H1 (cell line): Measurements from ENCODE around the gene BCAS1. TPM values are rescaled to one million over a fixed set of nuclear protein-coding genes. Genes with fewer than 3 reads are reported as not detected.
A peak's percentile ranks its signal among the peaks of the same experiment; 100 is the strongest.

Experiments
- CTCF ChIA-PET: fragments of 300-600 bp; sonication (Branson Sonifier 250); formaldehyde crosslinking; loops from one replicate; lab custom pipeline; 2021; ENCODE audit not compliant: partially characterized antibody; lab: Charles Lee
- POLR2A ChIA-PET: fragments of 300-600 bp; sonication (Branson Sonifier 250); formaldehyde crosslinking; loops from one replicate; lab custom pipeline; 2021; ENCODE audit warnings: inconsistent platforms; ENCODE audit not compliant: partially characterized antibody; lab: Charles Lee
- DNase-seq, 2 experiments: peaks; one replicate each; pipeline versions ENCODE4 v3.0.0 to v3.0.0-alpha.2; 2010 to 2022; ENCODE audit warnings: low spot score in 2 of 2, low read depth in 1 of 2, mixed read lengths in 1 of 2
- FAIRE-seq: peaks from 2 replicates; lab custom pipeline; 2011; peaks lifted over from hg19 to GRCh38; lab: Jason Lieb, UNC
- H2AFZ ChIP-seq: 2 replicates; pipeline ENCODE4 v1.8.1; 2012; ENCODE audit warnings: low read length, inconsistent platforms
- H2AK5ac ChIP-seq: 2 replicates; pipeline ENCODE4 v1.6.1; 2013; ENCODE audit warnings: low read depth, low read length
- H2BK120ac ChIP-seq: replicated peaks from 2 replicates; pipeline ENCODE3; 2013; ENCODE audit warnings: low read depth, low read length, inconsistent platforms
- H2BK12ac ChIP-seq: 2 replicates; pipeline ENCODE4 v1.6.1; 2013; ENCODE audit warnings: low read depth, low read length
- H2BK15ac ChIP-seq: 2 replicates; pipeline ENCODE4 v1.6.1; 2013; ENCODE audit warnings: low read length
- H2BK20ac ChIP-seq: 2 replicates; pipeline ENCODE4 v1.6.1; 2013; ENCODE audit warnings: low read length
- H2BK5ac ChIP-seq: 2 replicates; pipeline ENCODE4 v1.6.1; 2013; ENCODE audit warnings: low read depth, low read length
- H3K14ac ChIP-seq: 2 replicates; pipeline ENCODE4 v1.6.1; 2013; ENCODE audit warnings: inconsistent platforms; ENCODE audit not compliant: insufficient read length
- H3K18ac ChIP-seq: 2 replicates; pipeline ENCODE4 v1.6.1; 2013; ENCODE audit warnings: low read length; ENCODE audit errors: extremely low read depth
- H3K23ac ChIP-seq: 2 replicates; pipeline ENCODE4 v1.6.1; 2013; ENCODE audit warnings: inconsistent platforms; ENCODE audit not compliant: insufficient read length
- H3K23me2 ChIP-seq: 2 replicates; pipeline ENCODE4 v1.6.1; 2013; ENCODE audit warnings: low read depth, low read length
- H3K27ac ChIP-seq: 2 replicates; pipeline ENCODE4 v1.6.1; 2011; ENCODE audit warnings: low read depth, low read length, inconsistent platforms
- H3K27me3 ChIP-seq, 4 experiments: replicated peaks in 1 of 4; 1 replicate in 1 of 4; 2 replicates in 3 of 4; pipeline versions ENCODE4 v1.6.1 to v1.8.1; 2011 to 2013; ENCODE audit warnings: low read length in 3 of 4, mild to moderate bottlenecking in 3 of 4, inconsistent platforms in 2 of 4, mixed read lengths in 2 of 4, moderate library complexity in 1 of 4; ENCODE audit not compliant: control insufficient read depth in 3 of 4, insufficient read depth in 3 of 4; ENCODE audit errors: extremely low read depth in 1 of 4
- H3K36me3 ChIP-seq, 4 experiments: 2 replicates each; pipeline versions ENCODE4 v1.6.1 to v1.8.1; 2011 to 2013; ENCODE audit warnings: mild to moderate bottlenecking in 4 of 4, low read length in 3 of 4, moderate library complexity in 2 of 4, control low read depth in 1 of 4, inconsistent platforms in 1 of 4; ENCODE audit not compliant: insufficient read depth in 4 of 4, control insufficient read depth in 2 of 4
- H3K4ac ChIP-seq: replicated peaks from 2 replicates; pipeline ENCODE3; 2013; ENCODE audit warnings: low read length, low read depth, mixed read lengths, inconsistent platforms; ENCODE audit not compliant: insufficient read length
- H3K4me1 ChIP-seq, 4 experiments: replicated peaks in 1 of 4; 1 replicate in 1 of 4; 2 replicates in 3 of 4; pipeline versions ENCODE4 v1.6.1 to v1.8.1; 2011 to 2013; ENCODE audit warnings: low read length in 3 of 4, inconsistent platforms in 2 of 4, mixed read lengths in 1 of 4; ENCODE audit not compliant: insufficient read depth in 4 of 4, control insufficient read depth in 3 of 4
- H3K4me2 ChIP-seq, 2 experiments: 2 replicates each; pipeline versions ENCODE4 v1.6.1 to v1.8.1; 2011 to 2013; ENCODE audit warnings: low read depth in 2 of 2, low read length in 2 of 2, control low read depth in 1 of 2, inconsistent platforms in 1 of 2, mild to moderate bottlenecking in 1 of 2; ENCODE audit not compliant: insufficient read depth in 1 of 2
- H3K4me3 ChIP-seq, 4 experiments: fragments of 200-600, 300-600 bp in 1 of 4; sonication (generic), shearing (Covaris generic), sonication (Bioruptor Twin) in 1 of 4; 2 replicates each; pipeline versions ENCODE4 v1.5.1 to v1.8.1; 2011 to 2016; ENCODE audit warnings: low read length in 4 of 4, low read depth in 3 of 4, control low read depth in 2 of 4, inconsistent platforms in 2 of 4, mild to moderate bottlenecking in 2 of 4, mixed read lengths in 1 of 4, moderate library complexity in 1 of 4; ENCODE audit not compliant: insufficient read depth in 2 of 4; ENCODE audit errors: extremely low read depth in 1 of 4
- H3K56ac ChIP-seq: replicated peaks from 2 replicates; pipeline ENCODE3; 2013; ENCODE audit warnings: low read depth, mild to moderate bottlenecking, mixed read lengths, low read length, inconsistent platforms; ENCODE audit not compliant: insufficient read length
- H3K79me1 ChIP-seq: 2 replicates; pipeline ENCODE4 v1.6.1; 2013; ENCODE audit warnings: low read depth, low read length, control low read depth
- H3K79me2 ChIP-seq, 2 experiments: 2 replicates each; pipeline versions ENCODE4 v1.6.1 to v1.8.1; 2012 to 2013; ENCODE audit warnings: low read length in 2 of 2, mild to moderate bottlenecking in 2 of 2, inconsistent platforms in 1 of 2; ENCODE audit not compliant: insufficient read depth in 2 of 2, control insufficient read depth in 1 of 2
- H3K9ac ChIP-seq, 4 experiments: replicated peaks in 1 of 4; 1 replicate in 1 of 4; 2 replicates in 3 of 4; pipeline versions ENCODE4 v1.6.1 to v1.8.1; 2011 to 2013; ENCODE audit warnings: low read depth in 3 of 4, low read length in 3 of 4, control low read depth in 2 of 4, mild to moderate bottlenecking in 2 of 4, moderate library complexity in 2 of 4, inconsistent platforms in 1 of 4; ENCODE audit errors: extremely low read depth in 1 of 4
- H3K9me3 ChIP-seq, 2 experiments: 2 replicates each; pipeline versions ENCODE4 v1.6.1 to v1.8.1; 2012 to 2013; ENCODE audit warnings: mild to moderate bottlenecking in 2 of 2, moderate library complexity in 2 of 2, control low read depth in 1 of 2, inconsistent platforms in 1 of 2, low read depth in 1 of 2, low read length in 1 of 2, mixed read lengths in 1 of 2; ENCODE audit not compliant: insufficient read depth in 2 of 2
- H4K20me1 ChIP-seq, 2 experiments: replicated peaks in 1 of 2; 2 replicates each; pipeline versions ENCODE3 to v1.8.1; 2011 to 2013; ENCODE audit warnings: inconsistent platforms in 2 of 2, low read length in 2 of 2, mild to moderate bottlenecking in 1 of 2; ENCODE audit not compliant: insufficient read depth in 2 of 2, control insufficient read depth in 1 of 2
- H4K5ac ChIP-seq: 2 replicates; pipeline ENCODE4 v1.6.1; 2013; ENCODE audit warnings: low read length, low read depth, mixed read lengths, inconsistent platforms; ENCODE audit not compliant: insufficient read length
- H4K8ac ChIP-seq: 2 replicates; pipeline ENCODE4 v1.8.0; 2013; ENCODE audit warnings: mild to moderate bottlenecking, moderate library complexity, low read length, inconsistent platforms; ENCODE audit not compliant: insufficient read depth; ENCODE audit errors: extremely low read depth
- H4K91ac ChIP-seq: replicated peaks from 2 replicates; pipeline ENCODE3; 2013; ENCODE audit warnings: low read length, mixed read lengths, inconsistent platforms; ENCODE audit not compliant: insufficient read length
- FOSL1 ChIP-seq: IDR thresholded peaks from 2 replicates; pipeline ENCODE4 v1.6.1; 2011; ENCODE audit warnings: mild to moderate bottlenecking, low read depth, low read length, moderate library complexity; ENCODE audit not compliant: insufficient read depth
- WGBS, 2 experiments: shearing (Covaris generic) in 1 of 2; methylation state at CpG; one replicate each; pipeline versions ENCODE4 v1.1.6 to v1.1.7; 2013 to 2015; ENCODE audit warnings: low lambda C conversion rate in 2 of 2, mixed read lengths in 2 of 2, inconsistent platforms in 1 of 2, low coverage in 1 of 2, missing lambda C conversion rate in 1 of 2; ENCODE audit not compliant: insufficient replicate concordance in 2 of 2, insufficient coverage in 1 of 2, insufficient read length in 1 of 2; ENCODE audit errors: extremely low coverage in 1 of 2, missing lambda C conversion rate in 1 of 2; 5-methylcytosine and 5-hydroxymethylcytosine counted together
- polyA plus RNA-seq, 7 experiments: library from polyadenylated mRNA; depleted of rRNA in 3 of 7; stranded (reverse) in 5 of 7; unstranded in 2 of 7; fragments of >200 nt in 5 of 7; fragments of 200-250 nt in 2 of 7; gene quantifications; 1 replicate in 5 of 7; 2 replicates in 1 of 7; 4 replicates in 1 of 7; pipeline versions ENCODE4 v1.2.1 to v1.2.3, GENCODE V29; 2011 to 2013; ENCODE audit warnings: missing spikeins in 2 of 7, mixed read lengths in 2 of 7
- total RNA-seq: library from RNA; stranded (reverse); fragmentation: NEBNext Ultra II Directional; extraction: Animal tissue kit (Norgen Biotek cat#: 25700); gene quantifications from 2 replicates; pipeline ENCODE4 v1.2.1, GENCODE V29; 2021

Gene BCAS1
- total and polyA plus RNA-seq, 2 of the 8 experiments (the other 6 are each of a cell fraction or from before 2014, with no cell fraction given), result 0.06 to 0.19 TPM

GRCh38 chr20:53948383-53949318, 121.7 kb downstream of the BCAS1 start:
- Histone ChIP-seq H3K4me3 (no peak overlapping the region), H4K20me1 (no peaks in the 10 kb centered on the region), H2BK15ac (no peak overlapping the region), H2BK20ac (no peak overlapping the region), H4K8ac (no peak overlapping the region), H3K4me1 (no peaks in the 10 kb centered on the region), H3K9me3 (peaks cover 0 to 9% of the 10 kb centered on the region in 2 experiments; a peak in 3 of 4 replicates), H3K36me3 (no peaks in the 10 kb centered on the region), H3K27ac (no peak overlapping the region), H3K56ac (no peak overlapping the region), H3K79me1 (no peaks in the 10 kb centered on the region), H2AK5ac (no peak overlapping the region), H3K4me2 (no peak overlapping the region), H3K9ac (no peak overlapping the region), H3K79me2 (no peaks in the 10 kb centered on the region), H2BK120ac (no peak overlapping the region), H3K4ac (no peak overlapping the region), H3K14ac (no peak overlapping the region), H2AFZ (no peak overlapping the region), H4K5ac (no peak overlapping the region), H2BK5ac (no peak overlapping the region), H2BK12ac (no peak overlapping the region), H3K23ac (no peak overlapping the region), H3K27me3 (no peaks in the 10 kb centered on the region; a peak in 1 of 7 replicates), H3K23me2 (no peaks in the 10 kb centered on the region; the same call in 1 of the 2 replicates), H4K91ac (no peak overlapping the region), H3K18ac (no peak overlapping the region)
- POLR2A ChIA-PET, result interaction anchor here (0.6 to 1.1 kb wide), 2 partner anchors 195 to 298 kb away, joined by 3 read pairs; no protein-coding TSS in a partner anchor
- DNase-seq (peak in 1 of 2 experiments; percentile 31), FAIRE-seq (no peak)
- 92% methylated on average over 9 of the region's 11 CpGs; no CpG with 5 or more reads in 1 of the 2 experiments for WGBS, 2 experiments
- no peak for TF ChIP-seq FOSL1
- CTCF ChIA-PET, result interaction anchor here (0.8 to 1.3 kb wide), 8 partner anchors 9 to 251 kb away, joined by 3 to 6 read pairs (median 4); no protein-coding TSS in a partner anchor
